Raji (cell line): ENCODE data around the gene OR2H2.

Source experiments
- POLR2A ChIP-seq: IDR thresholded peaks from 2 replicates; pipeline ENCODE4 v1.6.1; 2011; ENCODE audit warnings: low read depth, low read length, control low read depth; ENCODE audit not compliant: insufficient read depth

Gene OR2H2

GRCh38 chr6:29617782-29618554, 33.0 kb downstream of the OR2H2 start:
- no peak for TF ChIP-seq POLR2A

- TF ChIP-seq POLR2A = no peak
Observed at GRCh38 chr6:29619578-29620160, 34.7 kb downstream of the OR2H2 start.

- TF ChIP-seq POLR2A = no peak
Observed at GRCh38 chr6:29620630-29621029, 35.7 kb downstream of the OR2H2 start.

- TF ChIP-seq POLR2A = no peak
Observed at GRCh38 chr6:29624520-29624961, 39.6 kb downstream of the OR2H2 start.

- no peak for TF ChIP-seq POLR2A
Observed at GRCh38 chr6:29625337-29625930, 40.5 kb downstream of the OR2H2 start.

- no peak for TF ChIP-seq POLR2A
Observed at GRCh38 chr6:29626948-29627754, 42.2 kb downstream of the OR2H2 start.

- no peak for TF ChIP-seq POLR2A
Observed at GRCh38 chr6:29627755-29628418, 43.0 kb downstream of the OR2H2 start.

- 0 out of 2 replicates have a peak, but pooled peaks have one; percentile 18 for TF ChIP-seq POLR2A
Observed at GRCh38 chr6:29628419-29629281, 43.7 kb downstream of the OR2H2 start.

GRCh38 chr6:29629571-29629970, 44.6 kb downstream of the OR2H2 start:
- no peak for TF ChIP-seq POLR2A

- no peak for TF ChIP-seq POLR2A
Observed at GRCh38 chr6:29630315-29630714, 45.4 kb downstream of the OR2H2 start.

GRCh38 chr6:29631209-29631810, 46.4 kb downstream of the OR2H2 start:
- TF ChIP-seq POLR2A = no peak

GRCh38 chr6:29631860-29632731, 47.2 kb downstream of the OR2H2 start:
- TF ChIP-seq POLR2A = no peak
